Activated CD4-positive, alpha-beta memory T cell treated with anti-CD3 and anti-CD28 coated beads, Interleukin-2, amount 10 ng/mL, durations not matched to agents 7 days and 5 days (primary cell): Measurements from ENCODE around the gene ARRDC1. TPM values are rescaled to one million over a fixed set of nuclear protein-coding genes. Genes with fewer than 3 reads are reported as not detected.

Experiments used
- CTCF ChIA-PET: fragments of 350-600 bp; sonication (Branson Sonifier 250); formaldehyde crosslinking; loops from one replicate; lab custom pipeline; 2021; ENCODE audit warnings: antibody characterized with exemption, inconsistent platforms; lab: Charles Lee
- POLR2A ChIA-PET: fragments of 350-600 bp; sonication (Branson Sonifier 250); formaldehyde crosslinking; loops from one replicate; lab custom pipeline; 2021; ENCODE audit warnings: antibody characterized with exemption; lab: Charles Lee
- DNase-seq: peaks from one replicate; pipeline ENCODE4 v3.0.0-alpha.2; 2020
- H3K27ac Mint-ChIP-seq: one replicate; pipeline ENCODE4 v1.8.0; 2021; ENCODE audit warnings: mild to moderate bottlenecking, mixed read lengths
- H3K27me3 Mint-ChIP-seq: one replicate; pipeline ENCODE4 v1.8.0; 2021; ENCODE audit warnings: mixed read lengths
- H3K36me3 Mint-ChIP-seq: one replicate; pipeline ENCODE4 v1.8.0; 2021; ENCODE audit warnings: low read depth, mixed read lengths
- H3K4me1 Mint-ChIP-seq: one replicate; pipeline ENCODE4 v1.8.0; 2021; ENCODE audit warnings: mixed read lengths
- H3K4me3 Mint-ChIP-seq: one replicate; pipeline ENCODE4 v1.8.0; 2021; ENCODE audit warnings: mild to moderate bottlenecking, mixed read lengths
- H3K9me3 Mint-ChIP-seq: one replicate; pipeline ENCODE4 v1.8.0; 2021; ENCODE audit warnings: mixed read lengths
- total RNA-seq, 2 experiments: library from RNA; stranded (reverse); gene quantifications; one replicate each; pipeline ENCODE4 v1.2.3, GENCODE V29; 2021

The ARRDC1 gene
- total RNA-seq, 2 experiments from 2014 or later: 49.8 to 55.9 TPM

DNA sequence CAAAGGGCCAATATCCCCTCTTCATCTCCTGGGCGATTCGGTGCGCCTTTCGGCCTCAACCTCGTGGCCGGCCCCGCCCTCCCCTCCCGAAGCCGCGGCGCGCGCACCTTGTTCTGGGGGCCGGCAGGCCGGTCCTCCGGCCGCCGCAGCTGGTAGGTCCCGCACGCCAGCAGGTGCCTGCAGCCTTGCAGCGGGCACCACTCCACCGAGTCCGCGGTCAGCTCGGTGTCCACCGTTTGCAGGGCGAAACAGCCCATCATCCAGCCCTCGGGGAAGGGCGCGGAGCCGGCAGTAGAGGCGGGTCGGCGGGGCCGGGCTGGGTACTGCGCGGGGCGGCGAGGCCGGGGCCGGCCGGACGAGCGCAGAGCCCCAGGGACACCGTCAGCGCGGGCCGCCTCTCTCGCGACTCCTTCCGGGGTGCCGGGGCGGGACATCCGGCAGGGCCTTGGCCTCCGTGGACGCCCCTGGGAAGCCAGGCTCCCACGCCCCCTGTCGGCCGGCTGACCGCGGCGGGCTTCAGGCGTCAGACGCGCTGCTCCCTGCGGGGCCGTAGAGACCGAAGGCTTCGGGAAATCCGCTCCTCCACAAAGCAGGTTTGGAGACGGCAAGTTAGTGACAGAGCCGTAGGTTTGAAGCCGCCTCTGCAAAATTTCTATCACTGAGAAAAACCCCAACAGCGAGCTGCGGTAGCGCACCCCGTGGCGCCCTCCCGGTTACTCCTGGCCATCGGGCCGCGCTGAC is 26.8 kb upstream of the ARRDC1 start, which contains the start of gene DPH7:
Gene DPH7 (minus strand): TSS at position 408 of the 741 bp plus-strand sequence. CDS start 148 bp downstream, at position 260.
- DNase-seq: peak; percentile 96
- Mint-ChIP-seq H3K4me1 (peaks cover 37% of the 10 kb centered on the region), H3K27me3 (no peaks in the 10 kb centered on the region), H3K36me3 (peaks cover 40% of the 10 kb centered on the region), H3K27ac (peak within 1 kb of the TSS; percentile 65), H3K9me3 (no peaks in the 10 kb centered on the region), H3K4me3 (peak within 1 kb of the TSS; percentile 78)
- CTCF ChIA-PET: interaction anchor here (0.9 to 2.8 kb wide), 6 partner anchors 9 to 50 kb away, joined by 3 to 18 read pairs (median 6); partner anchors contain the start of genes EHMT1 and ZMYND19
- POLR2A ChIA-PET: interaction anchor here (1.0 to 1.8 kb wide), 8 partner anchors 10 to 338 kb away, joined by 3 to 10 read pairs (median 4); partner anchors contain the start of genes MRPL41, PNPLA7, TUBB4B and ZMYND19

DNA sequence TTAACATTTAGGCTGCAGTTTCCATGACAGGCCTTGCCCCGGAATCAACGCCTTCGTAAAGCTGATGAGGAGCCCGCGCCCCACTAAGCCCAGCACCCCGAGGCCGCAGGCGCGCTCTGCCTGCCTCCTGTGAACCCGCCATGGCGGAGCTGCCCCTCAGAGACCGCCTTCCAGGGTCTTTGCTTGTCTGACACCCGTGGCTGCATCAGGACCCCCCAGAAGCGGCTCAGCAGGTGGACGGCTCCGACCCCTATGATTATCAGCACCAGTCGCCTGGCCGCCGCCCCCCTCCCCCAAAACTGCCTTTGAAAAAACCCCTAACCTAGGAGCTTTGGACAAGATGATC is 26.3 kb upstream of the ARRDC1 start:
- Mint-ChIP-seq H3K27me3 (no peaks in the 10 kb centered on the region), H3K9me3 (no peaks in the 10 kb centered on the region), H3K36me3 (peaks cover 37% of the 10 kb centered on the region), H3K27ac (peak overlapping the region; percentile 65), H3K4me3 (peak overlapping the region; percentile 78), H3K4me1 (peaks cover 37% of the 10 kb centered on the region)
- ChIA-PET POLR2A (interaction anchor here (1.3 to 1.8 kb wide), 4 partner anchors 9 to 29 kb away, joined by 4 to 10 read pairs (median 8); partner anchors contain the start of genes MRPL41, PNPLA7 and ZMYND19), CTCF (interaction anchor here (0.9 to 2.8 kb wide), 5 partner anchors 9 to 49 kb away, joined by 3 to 18 read pairs (median 4); partner anchors contain the start of gene ZMYND19)
- no peak for DNase-seq

DNA sequence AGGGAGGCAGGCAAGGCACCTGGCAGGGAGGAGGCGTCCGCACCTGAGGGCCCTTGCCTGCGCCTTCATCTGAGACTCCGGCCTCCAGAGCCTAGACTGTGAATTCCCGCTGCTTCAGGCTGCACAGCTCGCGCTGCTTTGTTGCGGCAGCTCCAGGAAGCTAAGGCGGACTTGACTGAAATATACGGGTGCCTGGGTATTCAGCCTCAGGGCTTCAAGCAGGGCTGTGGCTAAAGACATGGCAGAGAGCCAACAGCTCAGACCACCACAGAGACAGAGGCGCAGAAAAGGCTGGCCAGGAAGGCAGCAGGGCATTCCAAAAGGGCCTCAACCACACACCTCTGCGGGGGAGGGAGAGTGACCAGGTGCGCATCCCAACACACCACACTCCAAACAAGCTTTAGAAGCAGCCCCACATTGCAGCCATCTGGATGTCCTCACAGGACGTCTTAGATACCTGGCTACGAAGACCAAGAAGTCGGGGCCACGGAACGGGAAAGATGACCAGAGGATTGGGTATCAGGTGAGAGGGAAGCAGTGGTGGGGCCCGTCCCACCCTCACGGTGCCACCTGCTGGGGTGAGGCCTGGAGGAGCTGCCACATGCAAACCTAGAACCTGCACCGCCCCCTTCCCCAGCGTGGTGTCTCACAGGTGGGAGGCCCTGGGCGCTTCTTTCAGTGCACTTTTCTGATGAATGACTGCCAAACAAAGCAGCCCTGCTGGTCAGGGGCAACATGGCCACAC is 25.1 kb upstream of the ARRDC1 start:
- CTCF ChIA-PET: interaction anchor here (1.2 to 2.8 kb wide), 4 partner anchors 8 to 45 kb away, joined by 3 to 18 read pairs (median 8); partner anchors contain the start of gene ZMYND19
- H3K4me3 Mint-ChIP-seq: no peak overlapping the region
- no peak overlapping the region for H3K27ac Mint-ChIP-seq
- no peak for DNase-seq
- peaks cover 31% of the 10 kb centered on the region for H3K4me1 Mint-ChIP-seq
- no peaks in the 10 kb centered on the region for H3K27me3 Mint-ChIP-seq
- H3K9me3 Mint-ChIP-seq: no peaks in the 10 kb centered on the region
- POLR2A ChIA-PET: interaction anchor here (1.4 to 2.0 kb wide), 3 partner anchors 10 to 29 kb away, joined by 3 to 7 read pairs (median 7); partner anchors contain the start of genes MRPL41 and ZMYND19
- H3K36me3 Mint-ChIP-seq: peaks cover 25% of the 10 kb centered on the region

DNA sequence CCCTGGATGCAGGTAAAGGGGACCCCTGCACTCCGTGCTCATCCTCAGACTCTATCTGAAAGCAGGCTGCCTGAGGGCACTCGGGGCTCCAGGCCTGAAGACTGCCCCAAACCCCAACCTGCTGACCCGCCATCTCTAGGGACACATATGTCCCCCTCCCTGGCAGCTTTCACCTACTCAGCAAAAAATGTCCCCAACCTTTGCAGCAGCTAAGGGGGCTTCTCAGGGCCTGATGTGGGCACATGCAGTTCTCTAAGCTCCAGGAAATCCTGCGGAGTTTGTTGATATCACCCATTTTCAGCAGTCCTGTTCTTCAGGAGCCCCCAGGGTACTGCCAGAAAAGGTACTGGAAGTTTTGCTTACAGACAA is 24.5 kb upstream of the ARRDC1 start:
- H3K4me3 Mint-ChIP-seq: no peak overlapping the region
- DNase-seq: no peak
- H3K4me1 Mint-ChIP-seq: peaks cover 25% of the 10 kb centered on the region
- H3K9me3 Mint-ChIP-seq: no peaks in the 10 kb centered on the region
- H3K27ac Mint-ChIP-seq: no peak overlapping the region
- CTCF ChIA-PET: interaction anchor here (1.2 to 2.8 kb wide), 3 partner anchors 7 to 36 kb away, joined by 3 to 18 read pairs (median 11); partner anchors contain the start of gene ZMYND19
- no peaks in the 10 kb centered on the region for H3K27me3 Mint-ChIP-seq
- POLR2A ChIA-PET: interaction anchor here (1.1 to 2.0 kb wide), 3 partner anchors 10 to 29 kb away, joined by 3 to 7 read pairs (median 4); partner anchors contain the start of genes ARRDC1 and MRPL41
- peaks cover 21% of the 10 kb centered on the region for H3K36me3 Mint-ChIP-seq

DNA sequence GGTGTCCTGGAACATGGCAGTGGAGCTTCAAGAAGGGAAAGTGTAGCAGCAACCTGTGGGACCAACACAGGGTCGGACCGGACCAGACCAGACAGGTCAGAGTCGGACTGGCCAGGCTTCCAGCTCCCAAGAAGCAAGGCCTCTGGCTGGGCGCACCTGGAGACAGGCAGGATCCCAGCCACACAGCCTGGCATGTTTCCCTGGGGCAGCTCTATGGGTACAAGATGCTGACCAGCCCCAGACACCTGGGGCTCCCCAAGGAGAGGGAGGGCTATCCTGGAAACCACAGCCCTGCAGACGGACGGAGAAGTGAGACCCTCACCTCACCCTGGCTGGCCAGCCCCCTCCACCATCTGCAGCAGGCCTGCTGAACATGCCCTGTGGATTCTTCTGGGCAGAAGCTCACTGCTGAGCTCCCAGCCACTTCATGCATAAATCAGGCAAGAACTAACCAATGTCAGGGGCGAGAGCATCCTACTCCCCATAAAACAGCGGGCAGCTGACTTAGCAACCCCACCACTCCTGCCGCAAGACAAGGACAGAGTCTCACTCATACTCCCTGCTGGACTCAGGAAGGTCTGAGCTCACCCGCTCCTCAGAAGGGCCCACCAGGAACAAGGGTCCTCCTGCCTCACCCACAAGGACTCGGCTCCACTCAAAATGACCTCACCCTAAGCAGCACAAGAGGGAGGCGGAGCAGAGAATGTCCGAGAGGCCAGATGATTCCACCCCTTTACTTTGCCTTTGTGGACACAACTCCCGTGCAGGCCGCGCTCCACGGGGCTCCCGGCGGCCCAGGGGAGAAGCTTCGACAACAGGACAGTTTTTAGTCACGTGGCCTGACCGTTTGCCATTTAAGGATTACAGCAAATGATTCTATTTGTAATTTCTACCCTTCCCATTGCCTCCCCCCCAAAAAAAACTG is 23.9 kb upstream of the ARRDC1 start:
- no peak overlapping the region for H3K27ac Mint-ChIP-seq
- ChIA-PET POLR2A (interaction anchor here (1.1 to 2.0 kb wide), 4 partner anchors 9 to 30 kb away, joined by 3 to 7 read pairs (median 4); partner anchors contain the start of genes ARRDC1 and MRPL41), CTCF (interaction anchor here (1.1 to 2.8 kb wide), 3 partner anchors 9 to 19 kb away, joined by 4 to 11 read pairs (median 7); partner anchors contain the start of gene ZMYND19)
- no peak for DNase-seq
- no peaks in the 10 kb centered on the region for H3K9me3 Mint-ChIP-seq
- H3K4me3 Mint-ChIP-seq: no peak overlapping the region
- no peaks in the 10 kb centered on the region for H3K27me3 Mint-ChIP-seq
- H3K36me3 Mint-ChIP-seq: peaks cover 22% of the 10 kb centered on the region
- H3K4me1 Mint-ChIP-seq: peaks cover 18% of the 10 kb centered on the region

DNA sequence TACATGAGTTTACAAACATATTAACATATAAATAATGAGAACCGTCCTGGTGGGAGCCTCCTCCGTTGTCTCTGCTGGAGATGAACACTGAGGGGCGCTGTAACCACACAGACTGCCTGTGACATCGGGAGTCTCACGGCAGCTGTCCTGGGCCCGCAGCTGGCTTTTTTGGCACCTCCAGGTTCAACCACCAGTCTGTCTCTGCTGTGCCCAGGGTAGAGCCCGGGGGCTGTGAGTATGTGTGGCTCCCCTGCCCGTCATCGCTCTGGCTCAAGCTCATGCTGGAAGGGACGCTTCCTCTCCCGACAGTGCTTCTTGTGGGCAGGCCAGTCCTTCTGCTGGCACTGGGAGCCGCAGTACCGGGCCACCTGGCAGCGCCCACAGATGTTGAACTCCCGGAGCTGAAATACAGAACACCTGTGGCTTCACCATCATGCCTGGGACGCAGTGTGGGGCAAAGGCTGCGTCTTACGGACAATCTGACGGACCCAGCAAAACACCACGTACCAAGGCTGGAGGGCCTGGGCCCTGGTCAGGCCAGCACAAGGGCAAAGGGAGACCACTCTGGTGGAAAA is 23.1 kb upstream of the ARRDC1 start:
- Mint-ChIP-seq H3K27me3 (no peaks in the 10 kb centered on the region), H3K27ac (no peak overlapping the region), H3K9me3 (no peaks in the 10 kb centered on the region), H3K36me3 (peaks cover 24% of the 10 kb centered on the region), H3K4me1 (peaks cover 11% of the 10 kb centered on the region), H3K4me3 (no peak overlapping the region)
- DNase-seq: no peak
- ChIA-PET POLR2A (interaction anchor here (1.3 to 2.0 kb wide), 2 partner anchors 9 to 10 kb away, joined by 3 to 7 read pairs; no protein-coding TSS in a partner anchor), CTCF (interaction anchor here (1.1 to 1.6 kb wide), 2 partner anchors 9 to 19 kb away, joined by 4 to 7 read pairs; partner anchors contain the start of gene ZMYND19)

DNA sequence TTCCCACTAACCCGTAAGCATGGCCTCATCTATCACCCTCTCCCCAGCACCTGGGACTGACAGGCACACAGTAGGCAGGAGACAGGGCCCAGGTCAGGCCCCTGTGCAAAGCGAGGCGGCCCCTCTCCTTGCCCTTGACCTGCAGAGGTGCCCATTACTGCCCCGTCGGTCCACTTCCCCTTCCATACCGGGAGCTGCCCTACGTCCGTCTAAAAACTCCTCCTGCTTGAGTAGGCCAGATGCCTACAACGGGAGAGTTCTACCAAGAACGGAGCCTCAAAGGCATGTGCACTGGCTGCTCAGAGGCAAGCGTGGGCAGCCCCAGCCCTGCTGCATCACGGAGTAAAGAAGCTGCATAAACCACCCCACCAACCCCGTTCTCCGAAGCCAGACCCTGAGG is 22.1 kb upstream of the ARRDC1 start:
- H3K4me3 Mint-ChIP-seq: no peak overlapping the region
- H3K36me3 Mint-ChIP-seq: peaks cover 34% of the 10 kb centered on the region
- H3K4me1 Mint-ChIP-seq: peaks cover 12% of the 10 kb centered on the region
- H3K9me3 Mint-ChIP-seq: no peaks in the 10 kb centered on the region
- no peaks in the 10 kb centered on the region for H3K27me3 Mint-ChIP-seq
- CTCF ChIA-PET: no interaction called here
- DNase-seq: no peak
- POLR2A ChIA-PET: no interaction called here
- H3K27ac Mint-ChIP-seq: no peak overlapping the region

DNA sequence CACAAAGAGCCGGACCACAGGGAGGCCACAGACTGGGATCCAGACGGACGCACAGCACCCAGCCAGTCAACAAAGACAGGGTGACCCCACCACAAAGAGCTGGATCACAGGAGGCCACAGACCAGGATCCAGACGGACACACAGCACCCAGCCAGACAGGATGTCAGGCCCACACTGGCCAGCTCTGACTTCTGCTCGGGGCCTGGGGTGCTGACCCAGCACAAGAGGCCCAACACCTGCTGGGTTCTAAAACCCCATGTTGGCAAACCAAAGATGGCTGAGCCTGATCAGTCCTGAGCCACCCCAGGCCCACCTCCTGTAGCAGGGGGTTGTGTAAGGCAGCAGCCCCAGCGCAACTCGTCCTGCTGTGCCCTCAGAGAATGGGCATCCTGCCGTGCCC is 21.5 kb upstream of the ARRDC1 start:
- peaks cover 17% of the 10 kb centered on the region for H3K4me1 Mint-ChIP-seq
- no peaks in the 10 kb centered on the region for H3K9me3 Mint-ChIP-seq
- DNase-seq: no peak
- no peak overlapping the region for H3K4me3 Mint-ChIP-seq
- H3K36me3 Mint-ChIP-seq: peaks cover 35% of the 10 kb centered on the region
- no peak overlapping the region for H3K27ac Mint-ChIP-seq
- CTCF ChIA-PET: no interaction called here
- H3K27me3 Mint-ChIP-seq: no peaks in the 10 kb centered on the region
- POLR2A ChIA-PET: no interaction called here

DNA sequence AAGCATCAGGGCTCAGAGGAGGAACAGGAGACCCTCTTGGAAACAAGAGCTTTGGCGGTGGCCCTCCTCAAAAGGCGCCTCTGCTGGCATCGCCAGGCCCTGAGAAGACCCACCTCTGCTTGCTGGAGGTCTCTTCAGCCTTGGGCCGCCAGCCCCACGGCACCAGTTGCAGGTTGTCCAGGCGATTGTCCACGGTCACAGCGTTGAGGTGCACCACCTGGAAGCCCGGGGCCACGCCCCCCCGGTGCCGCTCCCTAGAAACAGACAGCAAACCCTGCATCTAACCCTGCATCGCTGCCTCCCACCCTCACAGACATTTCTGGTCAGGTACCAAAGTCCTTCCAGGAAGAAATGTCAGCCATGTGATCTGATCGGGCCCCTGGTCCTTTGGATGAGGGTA is 18.6 kb upstream of the ARRDC1 start:
- ChIA-PET POLR2A (no interaction called here), CTCF (interaction anchor here (2.6 kb wide), 1 partner anchor 7 kb away, joined by 18 read pairs; no protein-coding TSS in a partner anchor)

DNA sequence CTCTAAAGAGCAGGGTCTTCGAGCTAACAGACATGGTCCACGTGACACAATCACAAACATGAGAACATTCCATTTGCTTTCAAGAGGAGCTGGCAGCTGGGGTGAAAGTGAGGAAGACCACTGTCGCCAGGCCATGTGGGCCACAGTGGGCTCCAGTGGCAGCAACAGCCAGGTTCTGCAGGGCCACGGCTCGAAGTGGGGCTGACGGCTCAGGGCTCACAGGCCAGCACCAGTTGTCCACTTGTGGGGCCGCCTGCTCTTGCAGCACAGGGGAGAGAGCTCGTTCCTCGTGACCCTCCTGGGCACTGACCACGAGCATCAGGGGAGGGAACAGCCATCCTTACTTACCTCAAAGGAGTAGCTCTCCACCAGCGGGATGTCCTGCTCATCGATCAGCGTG is 17.2 kb upstream of the ARRDC1 start:
- Mint-ChIP-seq H3K4me1 (peaks cover 22% of the 10 kb centered on the region), H3K27me3 (no peaks in the 10 kb centered on the region), H3K36me3 (peaks cover 23% of the 10 kb centered on the region), H3K27ac (no peak overlapping the region), H3K4me3 (peak overlapping the region; percentile 54), H3K9me3 (no peaks in the 10 kb centered on the region)
- DNase-seq: no peak
- ChIA-PET POLR2A (interaction anchor here (0.7 to 2.4 kb wide), 3 partner anchors 9 to 68 kb away, joined by 3 to 10 read pairs (median 3); partner anchors contain the start of gene DPH7), CTCF (interaction anchor here (2.6 kb wide), 1 partner anchor 8 kb away, joined by 18 read pairs; no protein-coding TSS in a partner anchor)

More for the DNA sequence above, 18.6 kb upstream of the ARRDC1 start:
- no peak for DNase-seq
- peaks cover 20% of the 10 kb centered on the region for H3K4me1 Mint-ChIP-seq
- H3K36me3 Mint-ChIP-seq: peaks cover 30% of the 10 kb centered on the region
- H3K27me3 Mint-ChIP-seq: no peaks in the 10 kb centered on the region
- H3K27ac Mint-ChIP-seq: no peak overlapping the region
- no peaks in the 10 kb centered on the region for H3K9me3 Mint-ChIP-seq
- no peak overlapping the region for H3K4me3 Mint-ChIP-seq

DNA sequence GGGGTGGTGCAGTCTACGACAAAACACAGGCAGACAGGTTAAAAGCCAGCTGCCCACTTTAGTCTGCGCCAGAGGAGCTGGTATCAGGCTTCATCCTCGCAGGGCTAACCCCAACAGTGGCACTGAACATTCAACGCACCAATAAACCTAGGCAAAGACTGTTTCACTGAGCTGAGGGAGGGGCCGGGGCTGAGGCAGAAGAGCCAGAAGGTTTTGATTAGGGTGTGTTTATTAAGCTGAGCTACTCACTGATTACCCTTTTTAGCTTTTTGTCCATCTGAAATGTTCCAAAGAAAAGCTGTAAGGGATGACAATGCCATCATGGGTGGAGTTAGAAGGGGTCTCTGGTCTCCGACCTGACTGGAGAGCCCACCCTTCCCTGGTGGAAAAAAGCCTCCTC is 16.6 kb upstream of the ARRDC1 start:
- Mint-ChIP-seq H3K27ac (peak overlapping the region; percentile 31), H3K9me3 (no peaks in the 10 kb centered on the region), H3K4me1 (peaks cover 22% of the 10 kb centered on the region), H3K27me3 (no peaks in the 10 kb centered on the region), H3K36me3 (peaks cover 23% of the 10 kb centered on the region), H3K4me3 (peak overlapping the region; percentile 84)
- ChIA-PET POLR2A (interaction anchor here (0.7 to 2.4 kb wide), 4 partner anchors 10 to 67 kb away, joined by 3 to 10 read pairs (median 3); partner anchors contain the start of genes DPH7 and MRPL41), CTCF (interaction anchor here (2.6 kb wide), 1 partner anchor 9 kb away, joined by 18 read pairs; no protein-coding TSS in a partner anchor)
- DNase-seq: no peak
